Hematopoietic multipotent progenitor cell treated with erythropoietin and hydrocortisone succinate and interleukin-3 and kit ligand, for 15 days (in vitro differentiated cells): ENCODE measurements around the gene AHDC1.
"Not testable (repeated sequence)": the region's sequence is repeated elsewhere in the genome, so short reads cannot be mapped to it uniquely, and the experiment has no call there.

ENCODE experiments used
- DNase-seq: peaks from one replicate; pipeline ENCODE4 v3.0.0-alpha.2; 2015; ENCODE audit warnings: low spot score

Gene AHDC1

GRCh38 chr1:27562021-27562420 is 41.9 kb downstream of the AHDC1 start:
- no peak for DNase-seq

GRCh38 chr1:27561124-27561899 is 42.6 kb downstream of the AHDC1 start:
- no peak for DNase-seq

GRCh38 chr1:27560268-27561123 is 43.4 kb downstream of the AHDC1 start:
- DNase-seq = no peak

DNA sequence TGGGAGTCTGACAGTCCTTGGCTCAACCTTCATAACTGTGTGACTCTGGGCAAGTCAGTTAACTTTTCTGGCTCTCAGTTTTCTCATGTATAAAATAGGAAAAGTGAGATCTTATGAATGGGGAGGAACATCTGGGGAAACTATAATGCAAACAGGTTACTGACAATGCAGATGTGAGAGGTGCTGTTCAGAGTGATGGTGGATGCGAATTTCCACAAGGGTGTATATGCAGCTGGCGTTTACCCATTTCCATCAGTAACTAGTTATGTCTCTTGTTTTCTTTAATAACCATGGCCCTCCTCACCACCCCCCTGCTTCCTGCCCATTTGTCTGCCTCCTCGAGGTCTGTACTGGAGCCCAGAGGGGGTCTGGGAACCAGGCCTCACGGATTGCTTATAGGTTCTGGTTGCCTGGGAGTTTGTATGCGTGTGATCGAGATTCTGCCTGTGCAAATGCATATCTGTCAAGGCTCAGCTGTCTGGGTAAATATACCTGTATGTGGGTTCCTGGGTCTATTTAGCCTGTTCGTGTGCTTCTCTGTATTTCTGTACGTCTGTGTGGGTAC is 44.4 kb downstream of the AHDC1 start:
- DNase-seq = no peak

DNA sequence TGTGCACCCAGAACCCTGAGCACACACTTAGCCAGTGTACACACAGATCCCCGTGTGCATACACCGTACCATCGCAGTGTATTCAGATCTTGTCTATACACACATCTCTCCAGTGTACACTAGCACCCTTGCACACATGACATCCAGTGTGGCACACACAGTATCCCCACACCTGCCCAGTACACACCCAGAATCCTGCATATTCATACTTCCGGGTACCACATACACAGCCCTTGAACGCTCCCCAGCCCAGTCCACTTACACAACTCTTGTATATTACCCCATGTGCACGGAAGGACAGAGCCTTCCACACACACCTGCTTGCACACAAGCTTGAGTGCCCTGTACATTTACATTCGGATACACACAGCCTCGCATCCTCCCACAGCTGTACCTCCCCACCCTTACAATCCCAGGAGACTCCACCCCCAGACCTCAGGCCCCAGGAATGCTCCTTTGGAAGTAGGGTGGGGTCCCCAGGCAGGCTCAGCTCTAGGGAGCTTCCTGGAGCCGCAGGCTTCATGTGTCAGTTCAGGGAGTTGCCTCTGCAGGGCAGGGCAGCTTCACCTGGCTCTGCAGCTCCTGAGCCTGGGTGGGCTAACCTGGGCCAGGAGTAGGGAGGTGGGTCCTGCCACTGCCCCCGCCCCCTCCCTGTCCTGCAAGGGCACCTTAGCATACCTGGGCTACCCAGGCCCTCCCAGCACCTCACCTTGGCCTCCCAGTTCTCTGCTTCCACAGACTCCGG is 46.2 kb downstream of the AHDC1 start:
- DNase-seq = no peak

DNA sequence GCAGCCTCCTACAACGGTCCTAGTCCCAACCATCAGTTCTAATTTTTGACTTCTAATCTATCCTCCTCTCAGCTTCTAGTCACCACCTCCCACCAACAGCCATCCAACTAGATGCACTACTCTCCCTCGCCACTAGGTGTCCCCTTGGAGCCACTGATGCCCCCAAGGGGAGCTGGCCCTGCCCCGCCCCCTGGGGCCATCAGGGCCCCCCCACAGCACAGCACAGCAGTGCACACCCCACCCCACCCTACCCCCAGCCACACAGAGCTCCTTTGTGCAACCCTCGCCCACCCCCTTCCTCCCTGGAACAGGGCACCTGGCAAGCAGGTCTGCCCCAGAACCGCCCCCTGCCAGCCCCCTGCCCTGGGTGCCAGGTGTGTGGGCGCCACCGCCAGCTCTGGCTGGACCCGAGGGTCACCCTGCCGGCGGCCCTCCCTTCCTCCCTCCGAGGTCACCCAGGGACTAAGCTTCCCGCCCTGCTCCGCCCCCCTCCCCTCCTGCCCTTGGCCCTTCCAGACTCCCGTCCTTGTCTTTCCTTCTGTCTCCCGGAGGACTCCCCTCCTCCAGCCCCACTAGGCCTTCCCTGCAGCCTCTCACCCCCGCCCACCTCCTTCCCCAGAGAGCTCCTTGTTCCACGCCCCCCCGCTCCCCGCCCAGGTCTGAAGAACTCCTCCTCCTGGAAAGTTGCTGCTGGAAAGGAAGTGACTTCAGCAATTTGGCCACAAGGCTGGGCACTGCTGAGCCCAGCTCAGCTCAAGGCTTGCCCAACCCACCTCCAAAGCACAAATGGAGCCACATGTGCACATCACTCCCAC is 47.0 kb downstream of the AHDC1 start:
- peak; percentile 81 for DNase-seq

- no peak for DNase-seq
Observed at GRCh38 chr1:27556435-27556780, 47.5 kb downstream of the AHDC1 start.

GRCh38 chr1:27555700-27556424 is 48.1 kb downstream of the AHDC1 start:
- DNase-seq = no peak

DNA sequence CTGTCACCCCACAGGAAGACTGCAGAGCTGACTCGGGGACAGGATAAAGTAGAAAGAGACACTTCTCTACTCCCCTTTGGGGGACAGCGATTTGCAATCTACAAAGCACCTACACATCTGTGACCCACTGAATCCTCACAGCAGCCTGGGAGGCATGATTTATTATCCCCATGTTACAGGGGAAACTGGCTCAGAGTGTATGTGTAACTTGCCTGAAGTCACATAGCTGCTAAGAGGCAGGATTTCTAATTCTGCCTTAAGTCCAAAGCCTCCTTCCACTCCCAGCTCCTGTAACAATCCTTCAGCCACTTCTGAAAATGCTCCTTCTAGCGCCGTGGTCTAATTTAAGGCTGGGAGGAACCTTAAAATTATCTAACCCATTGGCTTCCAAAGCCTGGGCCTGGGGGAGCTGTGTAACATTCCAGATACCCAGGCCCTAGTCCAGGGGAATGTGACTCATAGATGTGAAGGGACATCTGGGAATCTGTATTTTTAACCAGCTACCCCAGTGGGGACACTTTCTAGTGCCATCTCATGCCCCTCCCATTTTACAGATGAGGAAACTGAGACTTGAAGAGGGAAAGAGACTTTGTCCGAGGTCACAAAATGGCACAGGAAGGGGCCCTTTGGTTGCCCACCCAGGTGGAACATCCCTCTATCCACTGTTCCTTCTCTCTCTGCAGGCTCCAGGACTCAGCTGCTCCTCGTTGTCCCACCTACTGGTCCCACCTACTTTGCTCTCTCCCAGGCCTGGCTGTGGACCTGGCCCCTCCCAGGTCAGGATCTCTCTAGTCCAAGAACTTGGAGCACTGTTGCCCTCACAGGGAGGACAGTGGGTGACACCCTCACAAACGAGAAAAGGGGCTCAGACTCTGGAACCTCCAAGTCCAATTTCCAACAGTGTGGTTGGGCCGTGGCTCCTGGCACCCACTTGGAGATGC is 48.9 kb downstream of the AHDC1 start:
- no peak for DNase-seq

- DNase-seq = no peak
Observed at GRCh38 chr1:27554293-27554692, 49.7 kb downstream of the AHDC1 start.

GRCh38 chr1:27553823-27554222 is 50.1 kb downstream of the AHDC1 start:
- not testable (repeated sequence) for DNase-seq

DNA sequence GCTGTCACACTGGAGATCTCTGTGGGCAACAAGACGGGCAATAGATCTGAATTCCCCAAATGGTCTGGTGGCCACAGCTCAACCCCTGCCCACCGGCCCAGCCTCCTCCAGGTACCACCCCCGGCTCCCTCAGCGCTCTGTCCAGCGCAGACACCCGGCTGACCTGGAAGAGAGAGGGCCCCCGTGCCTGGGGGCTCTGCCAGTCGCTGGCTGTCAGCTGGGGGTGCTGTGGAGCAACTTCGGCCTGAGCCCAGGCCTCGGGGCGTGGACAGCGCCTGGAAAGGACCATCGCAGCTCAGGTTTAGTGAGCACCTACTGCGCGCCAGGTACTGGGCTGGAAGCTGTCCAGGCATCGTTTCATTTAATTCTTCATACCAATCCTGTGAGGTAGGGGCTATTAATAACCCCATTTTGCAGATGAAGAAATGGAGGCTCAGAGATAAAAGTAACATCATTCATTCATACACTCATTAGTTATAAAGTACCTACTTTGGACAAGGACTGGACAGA is 51.0 kb downstream of the AHDC1 start:
- DNase-seq = no peak

DNA sequence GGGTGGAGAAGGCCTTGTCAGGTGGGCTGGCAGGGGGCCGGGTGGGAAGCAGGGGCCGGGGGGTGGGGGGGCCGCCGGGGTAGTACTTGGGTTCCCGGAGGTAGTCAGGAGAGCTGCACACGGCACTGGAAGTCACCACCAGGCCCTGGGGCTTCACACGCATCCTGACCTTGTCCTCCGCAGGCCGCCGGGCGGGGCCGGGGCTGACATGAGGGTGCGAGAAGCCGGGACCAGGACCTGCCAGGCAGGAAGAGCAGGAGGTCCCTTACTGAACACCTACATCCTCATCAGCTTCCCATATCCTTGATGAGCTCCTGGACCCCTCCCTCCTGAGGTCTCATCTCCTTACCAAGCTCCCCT is 52.0 kb downstream of the AHDC1 start:
- no peak for DNase-seq

GRCh38 chr1:27551170-27551952 is 52.6 kb downstream of the AHDC1 start:
- DNase-seq = no peak

GRCh38 chr1:27550510-27551169 is 53.3 kb downstream of the AHDC1 start:
- no peak for DNase-seq

DNA sequence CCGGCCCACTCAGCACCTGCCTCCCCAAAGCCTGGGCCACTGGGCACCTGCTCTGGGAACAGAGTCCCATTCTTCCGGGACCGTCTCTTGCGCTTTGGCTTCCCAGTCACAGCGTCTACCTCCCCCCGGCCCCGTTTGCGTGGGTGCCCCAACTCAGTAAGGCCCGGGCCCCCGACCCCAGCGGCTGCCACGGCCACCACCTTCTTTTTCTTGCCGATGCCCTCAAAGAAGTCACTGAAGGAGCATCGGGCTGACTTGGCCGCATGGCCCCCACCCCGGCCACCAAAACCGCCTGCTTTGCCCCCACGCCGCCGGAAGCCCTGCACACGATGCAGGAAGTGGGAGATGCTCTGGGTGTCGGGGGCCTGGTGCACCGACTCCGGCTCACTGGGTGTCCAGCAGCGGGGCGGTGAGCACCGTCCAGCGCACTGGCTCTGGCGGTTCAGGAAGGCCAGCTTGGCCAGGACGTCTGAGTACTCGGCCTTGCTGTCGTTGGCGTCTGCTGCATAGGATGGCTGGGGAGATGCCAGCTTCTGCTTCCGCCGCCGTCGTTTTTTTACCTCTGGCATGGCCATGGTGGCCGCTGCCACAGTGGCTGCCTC is 54.0 kb downstream of the AHDC1 start:
- DNase-seq = no peak

GRCh38 chr1:27548858-27549719 is 54.9 kb downstream of the AHDC1 start:
- DNase-seq = no peak
